Choroid plexus epithelial cell (primary cell): Measurements from ENCODE around the gene LIPC.

Experiments
- DNase-seq: peaks from one replicate; pipeline ENCODE4 v3.0.0-alpha.2; 2010; ENCODE audit warnings: low read depth
- H3K4me3 ChIP-seq: 2 replicates; pipeline ENCODE4 v1.5.1; 2011; ENCODE audit warnings: low read depth, mild to moderate bottlenecking, control low read depth, low read length, moderate library complexity
- CTCF ChIP-seq: conservative IDR thresholded peaks from 2 replicates; pipeline ENCODE4 v1.5.1; 2011; ENCODE audit warnings: low read depth, mild to moderate bottlenecking, control low read depth, inconsistent platforms, low read length, moderate library complexity

The LIPC gene

GRCh38 chr15:58519516-58519915, 87.7 kb downstream of the LIPC start:
- TF ChIP-seq CTCF = no peak
- no peak overlapping the region for H3K4me3 ChIP-seq
- DNase-seq = no peak

GRCh38 chr15:58520464-58520863, 88.7 kb downstream of the LIPC start:
- H3K4me3 ChIP-seq = no peak overlapping the region
- DNase-seq = no peak
- TF ChIP-seq CTCF = no peak

DNA sequence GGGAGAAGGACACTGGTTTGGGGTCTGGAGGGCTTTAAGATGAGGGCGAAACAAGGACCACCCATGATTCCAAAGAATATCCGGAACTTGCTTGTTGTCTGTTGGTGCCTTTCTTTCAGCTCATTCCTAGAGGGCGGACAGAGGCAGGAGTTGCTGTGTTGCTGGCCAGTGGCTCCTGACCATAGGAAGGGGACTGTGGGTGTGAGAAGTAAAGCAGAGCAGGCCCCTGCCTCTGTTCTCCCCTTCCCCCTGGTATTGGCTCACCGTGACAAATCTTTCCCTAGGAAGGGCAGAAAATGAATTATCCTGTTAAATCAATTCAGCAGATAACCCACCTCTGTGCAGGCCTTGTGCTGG, 89.1 kb downstream of the LIPC start:
- no peak overlapping the region for H3K4me3 ChIP-seq
- DNase-seq = no peak
- TF ChIP-seq CTCF = no peak

DNA sequence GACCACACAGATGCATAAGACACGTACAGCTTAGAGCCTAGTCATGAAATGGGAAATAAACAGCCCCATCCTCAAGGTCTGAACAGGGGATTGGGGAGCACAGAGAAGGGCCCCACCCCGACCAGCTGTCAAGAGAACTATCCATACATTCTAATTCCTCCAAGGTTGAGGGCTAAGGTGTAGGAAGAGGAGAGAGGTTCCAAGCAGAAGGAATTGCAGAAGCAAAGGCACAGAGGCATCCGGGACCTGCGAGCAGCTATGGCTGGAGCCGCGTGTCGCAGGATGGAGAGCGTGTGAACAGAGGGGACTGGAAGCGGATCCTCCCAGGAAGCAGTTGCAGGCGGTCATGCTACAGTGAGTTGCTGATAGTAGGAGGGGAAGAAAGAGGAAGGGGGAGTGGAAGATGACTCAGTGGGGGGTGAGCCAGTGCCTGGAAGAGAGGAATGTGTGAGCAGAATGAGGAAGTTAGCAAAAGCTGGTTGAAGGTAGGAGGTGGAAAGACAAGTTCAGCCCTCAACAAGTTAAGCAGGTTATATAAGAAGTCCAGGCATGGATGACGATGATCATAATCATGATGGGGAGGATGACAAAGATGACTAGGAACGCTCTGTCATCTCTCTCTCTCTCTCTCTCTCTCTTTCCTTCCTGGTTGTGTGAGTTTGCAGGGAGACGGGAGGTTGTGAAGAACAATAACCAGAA, 89.7 kb downstream of the LIPC start:
- no peak for TF ChIP-seq CTCF
- no peak overlapping the region for H3K4me3 ChIP-seq
- DNase-seq = peak; percentile 78

DNA sequence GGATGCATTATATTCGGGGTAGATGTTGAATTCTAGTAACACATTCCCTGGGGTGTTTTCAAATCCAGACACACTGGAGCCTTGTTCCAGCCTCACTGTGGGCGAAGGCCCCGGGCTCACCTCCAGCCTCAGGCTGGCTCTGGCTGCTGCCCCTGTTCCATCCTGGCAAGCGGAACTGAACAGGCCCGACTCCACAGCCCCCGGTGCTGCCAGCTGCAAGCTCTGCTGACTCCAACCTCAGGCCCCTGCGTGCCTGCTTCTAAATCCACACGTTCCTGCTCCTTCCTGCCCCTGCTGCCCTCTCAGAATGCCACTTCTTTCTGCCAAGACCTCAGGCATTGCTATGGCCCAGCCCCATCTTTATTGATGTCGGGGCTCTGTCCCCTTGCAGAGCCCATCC, 90.6 kb downstream of the LIPC start:
- H3K4me3 ChIP-seq = no peak overlapping the region
- no peak for DNase-seq
- TF ChIP-seq CTCF = no peak

DNA sequence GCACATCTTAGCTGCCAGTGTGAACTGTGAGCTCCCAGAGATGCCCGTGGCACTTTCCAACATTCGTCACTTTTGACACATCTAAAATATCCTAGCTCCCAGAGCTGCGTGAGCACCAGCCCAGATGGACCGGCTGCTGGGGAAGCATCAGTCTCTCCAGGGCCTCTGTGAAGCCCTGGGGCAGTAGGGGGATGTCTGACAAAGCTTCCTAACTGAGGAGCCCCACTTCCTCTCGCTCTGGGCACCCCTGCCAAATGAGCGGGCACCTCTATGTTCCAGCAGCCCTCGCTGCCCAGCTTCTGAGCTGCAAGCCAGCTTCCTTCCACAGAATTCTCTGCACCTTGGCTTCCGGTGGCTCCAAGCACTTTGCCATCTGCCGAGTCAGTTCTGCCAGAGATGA, 91.1 kb downstream of the LIPC start:
- no peak for TF ChIP-seq CTCF
- DNase-seq = no peak
- H3K4me3 ChIP-seq = no peak overlapping the region

- no peak for TF ChIP-seq CTCF
- H3K4me3 ChIP-seq = no peak overlapping the region
- DNase-seq = no peak
Measured at GRCh38 chr15:58523634-58524033, 91.8 kb downstream of the LIPC start.
